Kidney epithelial cell (primary cell): ENCODE results near the gene LAMA5. TPM values are rescaled to one million over a fixed set of nuclear protein-coding genes. Genes with fewer than 3 reads are reported as not detected.

Experiments used
- DNase-seq: peaks from one replicate; pipeline ENCODE4 v3.0.0-alpha.2; 2010; ENCODE audit warnings: low read depth
- H3K27me3 ChIP-seq: 2 replicates; pipeline ENCODE4 v1.6.0; 2011; ENCODE audit warnings: low read length; ENCODE audit not compliant: control insufficient read depth, insufficient read depth
- H3K36me3 ChIP-seq: 2 replicates; pipeline ENCODE4 v1.5.1; 2011; ENCODE audit warnings: low read length; ENCODE audit not compliant: control insufficient read depth, insufficient read depth
- H3K4me3 ChIP-seq: 2 replicates; pipeline ENCODE4 v1.5.1; 2011; ENCODE audit warnings: low read depth, mild to moderate bottlenecking, control low read depth, low read length
- total RNA-seq: library from RNA; depleted of rRNA; stranded (reverse); fragments of >200 nt; gene quantifications from 2 replicates; pipeline ENCODE4 v1.2.3, GENCODE V29; 2015
- TF ChIP-seq, protein P1 (sequence below): IDR thresholded peaks from 2 replicates; pipeline ENCODE4 v1.5.1; 2011; ENCODE audit warnings: mild to moderate bottlenecking, moderate library complexity, low read length, control low read depth, inconsistent platforms; ENCODE audit not compliant: insufficient read depth, poor library complexity, severe bottlenecking

Gene LAMA5
- total RNA-seq, 1 donor from 2014 or later, result 359 TPM

DNA sequence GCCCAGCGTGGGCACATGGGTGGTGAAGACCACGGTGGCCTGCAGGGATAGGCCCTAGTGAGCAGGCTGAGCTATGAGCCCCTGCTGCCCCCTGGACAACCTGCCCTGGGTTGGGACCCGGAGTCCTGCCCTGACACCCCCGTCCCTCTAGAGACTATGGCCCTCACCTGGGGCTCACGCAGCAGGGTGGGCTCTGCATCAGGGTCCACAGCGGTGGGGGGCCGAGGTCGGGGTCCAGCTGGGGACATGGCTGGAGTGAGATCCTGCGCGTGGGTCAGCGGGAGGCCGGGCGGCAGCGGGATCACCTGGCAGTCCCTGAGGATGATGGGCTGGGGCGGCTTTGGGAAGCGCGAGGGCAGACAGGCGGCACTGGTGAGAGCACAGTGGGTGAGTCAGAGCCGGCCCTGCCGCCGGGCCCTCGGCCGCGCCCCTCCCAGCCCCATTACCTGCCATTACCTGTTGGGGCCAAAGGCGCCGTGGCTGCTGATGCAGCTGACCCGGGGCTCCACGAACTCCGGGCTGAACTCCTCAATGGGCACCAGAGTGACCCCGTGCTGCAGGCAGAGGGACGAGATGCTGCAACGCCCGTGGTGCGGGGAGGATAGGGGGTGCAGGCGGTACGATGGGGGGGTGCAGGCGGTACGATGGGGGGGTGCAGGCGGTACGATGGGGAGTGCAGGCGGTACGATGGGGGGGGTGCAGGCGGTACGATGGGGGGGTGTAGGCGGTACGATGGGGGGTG is 36.4 kb downstream of the LAMA5 start:
- H3K27me3 ChIP-seq, result no peaks in the 10 kb centered on the region
- TF ChIP-seq, protein P1, sequence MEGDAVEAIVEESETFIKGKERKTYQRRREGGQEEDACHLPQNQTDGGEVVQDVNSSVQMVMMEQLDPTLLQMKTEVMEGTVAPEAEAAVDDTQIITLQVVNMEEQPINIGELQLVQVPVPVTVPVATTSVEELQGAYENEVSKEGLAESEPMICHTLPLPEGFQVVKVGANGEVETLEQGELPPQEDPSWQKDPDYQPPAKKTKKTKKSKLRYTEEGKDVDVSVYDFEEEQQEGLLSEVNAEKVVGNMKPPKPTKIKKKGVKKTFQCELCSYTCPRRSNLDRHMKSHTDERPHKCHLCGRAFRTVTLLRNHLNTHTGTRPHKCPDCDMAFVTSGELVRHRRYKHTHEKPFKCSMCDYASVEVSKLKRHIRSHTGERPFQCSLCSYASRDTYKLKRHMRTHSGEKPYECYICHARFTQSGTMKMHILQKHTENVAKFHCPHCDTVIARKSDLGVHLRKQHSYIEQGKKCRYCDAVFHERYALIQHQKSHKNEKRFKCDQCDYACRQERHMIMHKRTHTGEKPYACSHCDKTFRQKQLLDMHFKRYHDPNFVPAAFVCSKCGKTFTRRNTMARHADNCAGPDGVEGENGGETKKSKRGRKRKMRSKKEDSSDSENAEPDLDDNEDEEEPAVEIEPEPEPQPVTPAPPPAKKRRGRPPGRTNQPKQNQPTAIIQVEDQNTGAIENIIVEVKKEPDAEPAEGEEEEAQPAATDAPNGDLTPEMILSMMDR, result no peak
- no peak for DNase-seq
- H3K4me3 ChIP-seq, result no peak overlapping the region
- peaks cover 12% of the 10 kb centered on the region for H3K36me3 ChIP-seq

DNA sequence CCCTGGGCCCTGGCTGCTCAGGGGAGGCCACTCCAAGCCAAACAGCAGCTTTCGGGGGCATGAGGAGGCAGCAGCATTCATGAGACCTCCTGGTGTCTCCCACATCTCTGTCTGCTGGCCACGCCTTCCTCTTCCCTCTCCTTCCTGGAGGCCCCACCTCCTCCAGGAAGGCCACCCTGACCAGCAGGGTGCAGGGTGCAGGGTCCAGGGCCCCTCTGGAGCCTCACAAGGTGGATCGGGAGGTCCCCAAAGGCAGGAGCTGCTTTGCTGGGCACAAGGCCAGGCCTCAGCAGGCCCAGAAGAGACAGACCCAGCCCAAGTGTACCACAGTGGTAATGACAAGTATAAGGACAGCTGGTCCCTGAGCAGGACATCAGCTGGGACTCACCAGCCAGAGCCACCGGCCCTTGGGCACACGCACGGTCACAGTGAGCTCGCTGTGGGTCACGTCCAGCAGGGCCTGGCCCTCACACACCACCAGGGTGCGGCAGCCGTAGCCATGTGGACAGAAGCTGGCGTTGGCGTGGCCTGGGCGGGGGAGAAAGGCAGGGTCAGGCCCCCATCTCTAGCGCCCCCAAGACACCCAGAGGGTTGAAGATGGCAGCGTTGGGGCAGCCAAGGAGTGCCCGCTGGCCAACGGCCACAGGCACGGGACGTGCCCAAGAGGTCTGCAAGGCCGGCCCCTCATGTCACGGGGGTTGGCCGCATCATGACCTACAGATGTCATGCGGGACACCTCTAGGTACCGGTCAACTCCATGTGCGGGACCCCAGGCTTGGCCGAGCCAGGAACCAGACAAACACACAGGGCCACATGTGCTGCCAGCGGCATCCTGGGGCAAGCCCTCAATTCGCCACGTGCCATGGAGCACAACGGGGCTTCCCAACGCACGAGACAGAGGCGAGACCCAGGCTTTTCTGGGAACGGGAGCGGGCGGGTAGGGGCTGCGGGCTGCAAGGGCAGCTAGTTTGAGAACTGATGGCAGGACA is 37.4 kb downstream of the LAMA5 start:
- TF ChIP-seq, protein P1, result no peak
- DNase-seq, result no peak
- H3K4me3 ChIP-seq, result no peak overlapping the region
- no peaks in the 10 kb centered on the region for H3K27me3 ChIP-seq
- peaks cover 12% of the 10 kb centered on the region for H3K36me3 ChIP-seq

DNA sequence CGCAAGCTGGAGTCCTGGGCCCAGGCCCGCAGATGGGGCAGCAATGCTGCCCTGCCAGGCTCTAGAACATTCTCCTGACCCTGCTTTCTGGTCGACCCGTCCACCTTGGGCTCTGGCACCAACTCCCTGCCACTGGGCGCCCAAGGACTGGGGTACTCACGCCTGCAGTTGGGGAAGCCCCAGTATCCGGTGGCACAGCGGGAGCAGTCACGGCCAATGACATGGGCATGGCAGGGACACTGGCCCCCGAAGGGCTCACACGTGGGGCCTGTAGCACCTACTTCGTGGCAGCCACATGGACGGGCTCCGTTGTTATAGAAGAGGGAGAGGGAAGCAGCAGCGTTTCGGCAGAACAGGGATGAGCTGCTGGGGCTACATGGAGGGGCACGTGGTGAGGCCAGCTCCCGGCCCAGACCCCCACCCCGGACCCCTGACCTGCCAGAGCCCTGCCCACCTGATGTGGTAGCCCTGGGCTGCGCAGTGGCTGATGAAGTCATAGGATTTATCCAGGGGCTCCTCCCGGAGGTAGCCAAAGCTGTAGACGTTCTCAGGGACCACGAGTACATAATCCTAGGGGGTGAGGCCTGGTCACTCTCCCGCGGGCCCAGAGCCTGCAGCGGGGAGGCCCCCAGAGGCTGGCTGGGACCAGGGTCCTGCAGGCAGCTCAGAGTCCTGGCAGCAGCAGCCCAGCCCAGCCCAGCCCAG is 38.3 kb downstream of the LAMA5 start:
- H3K36me3 ChIP-seq, result peaks cover 14% of the 10 kb centered on the region
- no peaks in the 10 kb centered on the region for H3K27me3 ChIP-seq
- TF ChIP-seq, protein P1, result no peak
- no peak overlapping the region for H3K4me3 ChIP-seq
- no peak for DNase-seq

GRCh38 chr20:62327726-62328495 is 39.2 kb downstream of the LAMA5 start:
- H3K4me3 ChIP-seq, result no peak overlapping the region
- peaks cover 14% of the 10 kb centered on the region for H3K36me3 ChIP-seq
- H3K27me3 ChIP-seq, result no peaks in the 10 kb centered on the region
- DNase-seq, result no peak
- TF ChIP-seq, protein P1, result no peak
